Colonic mucosa (tissue), 4 donors: ENCODE data around the gene PKP3. TPM values are rescaled to one million over a fixed set of nuclear protein-coding genes. Genes with fewer than 3 reads are reported as not detected.
"Not testable (repeated sequence)": the region's sequence is repeated elsewhere in the genome, so short reads cannot be mapped to it uniquely, and the experiment has no call there.

Source experiments
- DNase-seq: peaks from one replicate; pipeline ENCODE4 v3.0.0-alpha.2; 2020
- H3K27ac ChIP-seq: fragments of 200-600 bp; one replicate; pipeline ENCODE4 v1.8.0; 2021
- H3K27me3 ChIP-seq: fragments of 200-600 bp; one replicate; pipeline ENCODE4 v1.8.0; 2021
- H3K36me3 ChIP-seq: fragments of 200-600 bp; one replicate; pipeline ENCODE4 v1.8.0; 2021
- H3K4me1 ChIP-seq: fragments of 200-600 bp; one replicate; pipeline ENCODE4 v1.8.0; 2021; ENCODE audit warnings: mild to moderate bottlenecking
- H3K4me3 ChIP-seq: fragments of 200-600 bp; one replicate; pipeline ENCODE4 v1.8.0; 2021
- H3K9ac ChIP-seq, 2 donors: one replicate each; pipeline ENCODE4 v1.7.0; 2013; ENCODE audit warnings: control low read depth in 2 of 2, low read depth in 2 of 2, low read length in 2 of 2
- H3K9me3 ChIP-seq: fragments of 200-600 bp; one replicate; pipeline ENCODE4 v1.8.0; 2021
- CTCF ChIP-seq: fragments of 200-600 bp; IDR thresholded peaks from one replicate; pipeline ENCODE4 v1.8.0; 2022; ENCODE audit warnings: antibody characterized with exemption, mild to moderate bottlenecking
- intact Hi-C: fragments of 100-400 bp; cut with DNase I; formaldehyde crosslinking; loops from one replicate; pipeline ENCODE4 v1.14.1; 2022
- total RNA-seq, 2 donors: library from RNA; stranded (reverse); fragmentation: NEBNext Ultra II Directional in 1 of 2; extraction: Animal tissue kit (Norgen Biotek cat#: 25700) in 1 of 2; gene quantifications; one replicate each; pipeline ENCODE4 v1.2.1, GENCODE V29; 2021
- donor health status: healthy.
- donor health status: DM: no; HTN: no; CAD: no.
- donor health status: DM: no; HTN: no; CAD: no.

Gene PKP3
- total RNA-seq, 2 donors from 2014 or later = 167 to 247 TPM

GRCh38 chr11:408154-409007, 14.4 kb downstream of the PKP3 start:
- Histone ChIP-seq H3K4me1 (peaks cover 9% of the 10 kb centered on the region), H3K4me3 (no peak overlapping the region), H3K9ac (no peak overlapping the region), H3K27me3 (no peaks in the 10 kb centered on the region), H3K27ac (no peak overlapping the region), H3K9me3 (no peaks in the 10 kb centered on the region), H3K36me3 (no peaks in the 10 kb centered on the region)
- no peak for DNase-seq
- intact Hi-C loops = loop anchor here (5.0 kb wide), 1 partner anchor 39 kb away; no protein-coding TSS in a partner anchor
- no peak for TF ChIP-seq CTCF

- Histone ChIP-seq H3K4me1 (peaks cover 9% of the 10 kb centered on the region), H3K27me3 (no peaks in the 10 kb centered on the region), H3K27ac (no peak overlapping the region), H3K9ac (no peak overlapping the region), H3K36me3 (no peaks in the 10 kb centered on the region), H3K9me3 (no peaks in the 10 kb centered on the region), H3K4me3 (no peak overlapping the region)
- no peak for TF ChIP-seq CTCF
- DNase-seq = no peak
- intact Hi-C loops = loop anchor here (5.0 kb wide), 1 partner anchor 38 kb away; no protein-coding TSS in a partner anchor
Observed at GRCh38 chr11:409008-409599, 15.1 kb downstream of the PKP3 start.

GRCh38 chr11:409600-410483, 15.8 kb downstream of the PKP3 start:
- intact Hi-C loops = loop anchor here (5.0 kb wide), 1 partner anchor 37 kb away; no protein-coding TSS in a partner anchor
- Histone ChIP-seq H3K36me3 (no peaks in the 10 kb centered on the region), H3K9ac (no peak overlapping the region), H3K27me3 (no peaks in the 10 kb centered on the region), H3K27ac (no peak overlapping the region), H3K9me3 (no peaks in the 10 kb centered on the region), H3K4me1 (peaks cover 9% of the 10 kb centered on the region), H3K4me3 (no peak overlapping the region)
- no peak for TF ChIP-seq CTCF
- DNase-seq = no peak

- H3K4me1 ChIP-seq = peaks cover 11% of the 10 kb centered on the region
- H3K36me3 ChIP-seq, intact Hi-C loops, H3K9ac ChIP-seq, H3K27ac ChIP-seq, H3K9me3 ChIP-seq, H3K27me3 ChIP-seq, H3K4me3 ChIP-seq, DNase-seq: not testable (repeated sequence)
Observed at GRCh38 chr11:410711-411110, 16.7 kb downstream of the PKP3 start.

- H3K9me3 ChIP-seq, H3K4me3 ChIP-seq, H3K27ac ChIP-seq, H3K36me3 ChIP-seq, H3K27me3 ChIP-seq, intact Hi-C loops, H3K9ac ChIP-seq, H3K4me1 ChIP-seq, DNase-seq: not testable (repeated sequence)
Observed at GRCh38 chr11:411520-411919, 17.5 kb downstream of the PKP3 start.

GRCh38 chr11:412641-413119, 18.7 kb downstream of the PKP3 start:
- no peak overlapping the region for H3K27ac ChIP-seq
- no peak for DNase-seq
- H3K9me3 ChIP-seq = no peaks in the 10 kb centered on the region
- no peak overlapping the region for H3K4me3 ChIP-seq
- no peak for TF ChIP-seq CTCF
- H3K36me3 ChIP-seq = no peaks in the 10 kb centered on the region
- peaks cover 5% of the 10 kb centered on the region for H3K4me1 ChIP-seq
- H3K9ac ChIP-seq = no peak overlapping the region
- no peaks in the 10 kb centered on the region for H3K27me3 ChIP-seq
- intact Hi-C loops = no loop called here
